Measurements from ENCODE around the gene MRTFA.

Gene MRTFA

DNA sequence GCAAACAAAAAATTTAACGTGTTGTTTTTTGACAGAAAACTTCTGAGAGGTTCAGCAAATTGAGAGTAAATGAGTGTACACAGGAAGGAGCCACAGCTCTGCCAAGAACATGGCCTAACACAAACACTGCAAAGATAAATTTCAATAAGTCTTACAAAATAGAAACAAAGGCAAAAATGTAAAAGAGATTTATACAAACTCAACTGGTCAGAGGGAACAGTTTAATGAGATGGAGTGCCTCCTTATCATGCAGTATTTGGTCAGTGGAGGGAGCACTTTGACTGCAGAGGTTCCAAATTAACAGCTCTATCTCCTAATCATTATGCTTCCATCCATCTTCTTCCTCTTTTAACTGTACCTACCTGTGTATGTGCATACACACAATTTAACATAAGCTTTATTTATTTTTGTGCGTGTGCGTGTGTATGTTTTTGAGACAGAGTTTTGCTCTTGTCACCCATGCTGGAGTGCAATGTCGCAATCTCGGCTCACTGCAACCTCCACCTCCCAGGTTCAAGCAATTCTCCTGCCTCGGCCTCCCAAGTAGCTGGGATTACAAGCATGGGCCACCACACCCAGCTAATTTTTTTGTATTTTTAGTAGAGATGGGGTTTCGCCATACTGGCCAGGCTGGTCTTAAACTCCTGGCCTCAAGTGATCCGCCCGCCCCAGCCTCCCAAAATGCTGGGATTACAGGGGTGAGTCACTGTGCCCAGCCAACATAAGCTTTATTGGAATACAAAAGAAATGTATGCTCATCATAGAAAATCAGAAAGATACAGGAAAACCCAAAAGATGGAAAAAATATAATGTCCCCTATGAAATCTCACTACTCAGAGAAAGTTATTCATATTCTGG, 111.9 kb downstream of the MRTFA start:
- TF ChIP-seq, protein P1, sequence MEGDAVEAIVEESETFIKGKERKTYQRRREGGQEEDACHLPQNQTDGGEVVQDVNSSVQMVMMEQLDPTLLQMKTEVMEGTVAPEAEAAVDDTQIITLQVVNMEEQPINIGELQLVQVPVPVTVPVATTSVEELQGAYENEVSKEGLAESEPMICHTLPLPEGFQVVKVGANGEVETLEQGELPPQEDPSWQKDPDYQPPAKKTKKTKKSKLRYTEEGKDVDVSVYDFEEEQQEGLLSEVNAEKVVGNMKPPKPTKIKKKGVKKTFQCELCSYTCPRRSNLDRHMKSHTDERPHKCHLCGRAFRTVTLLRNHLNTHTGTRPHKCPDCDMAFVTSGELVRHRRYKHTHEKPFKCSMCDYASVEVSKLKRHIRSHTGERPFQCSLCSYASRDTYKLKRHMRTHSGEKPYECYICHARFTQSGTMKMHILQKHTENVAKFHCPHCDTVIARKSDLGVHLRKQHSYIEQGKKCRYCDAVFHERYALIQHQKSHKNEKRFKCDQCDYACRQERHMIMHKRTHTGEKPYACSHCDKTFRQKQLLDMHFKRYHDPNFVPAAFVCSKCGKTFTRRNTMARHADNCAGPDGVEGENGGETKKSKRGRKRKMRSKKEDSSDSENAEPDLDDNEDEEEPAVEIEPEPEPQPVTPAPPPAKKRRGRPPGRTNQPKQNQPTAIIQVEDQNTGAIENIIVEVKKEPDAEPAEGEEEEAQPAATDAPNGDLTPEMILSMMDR (IDR thresholded peaks at IDR 0.05): no peak
- H3K27ac ChIP-seq: no peak overlapping the region
- no peaks in the 10 kb centered on the region for H3K79me2 ChIP-seq
- no peak overlapping the region for H3K9ac ChIP-seq
- H2AFZ ChIP-seq: no peak overlapping the region
- H3K9me3 ChIP-seq (ENCODE audit: control insufficient read depth, low read length): no peaks in the 10 kb centered on the region
- H3K4me2 ChIP-seq (ENCODE audit: low read length): no peak overlapping the region
- no peaks in the 10 kb centered on the region for H3K36me3 ChIP-seq (ENCODE audit: control insufficient read depth, insufficient read depth, low read length)
- H3K4me3 ChIP-seq (ENCODE audit: low read depth, low read length): no peak overlapping the region
- no peaks in the 10 kb centered on the region for H3K4me1 ChIP-seq
- H3K27me3 ChIP-seq (ENCODE audit: control insufficient read depth, insufficient read depth, low read length): no peaks in the 10 kb centered on the region

DNA sequence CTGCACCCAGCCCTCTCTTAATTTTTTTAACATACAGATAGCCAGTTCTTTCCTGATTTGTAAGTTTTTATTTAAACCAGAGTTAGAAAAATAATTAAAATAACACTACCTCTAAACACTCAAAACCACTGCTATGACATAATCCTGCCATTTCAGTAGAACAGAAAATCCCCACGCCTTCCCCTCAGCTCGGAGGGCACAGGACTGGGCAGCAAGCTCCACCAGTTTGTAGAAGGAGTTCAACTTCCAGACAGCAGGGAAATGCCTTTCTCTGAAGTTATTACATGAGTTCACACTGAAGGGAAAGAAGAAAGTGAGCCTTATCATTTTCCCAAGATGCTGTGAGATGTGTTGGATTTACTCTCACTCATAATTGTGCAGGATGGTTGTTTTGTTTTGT, 114.4 kb downstream of the MRTFA start:
- no peaks in the 10 kb centered on the region for H3K36me3 ChIP-seq (ENCODE audit: control insufficient read depth, insufficient read depth, low read length)
- TF ChIP-seq, protein P1 (IDR thresholded peaks at IDR 0.05): no peak
- no peaks in the 10 kb centered on the region for H3K27me3 ChIP-seq (ENCODE audit: control insufficient read depth, insufficient read depth, low read length)
- no peak overlapping the region for H3K4me2 ChIP-seq (ENCODE audit: low read length)
- H3K9ac ChIP-seq: no peak overlapping the region
- no peak overlapping the region for H3K27ac ChIP-seq
- H3K9me3 ChIP-seq (ENCODE audit: control insufficient read depth, low read length): no peaks in the 10 kb centered on the region
- no peaks in the 10 kb centered on the region for H3K4me1 ChIP-seq
- no peak overlapping the region for H3K4me3 ChIP-seq (ENCODE audit: low read depth, low read length)
- no peaks in the 10 kb centered on the region for H3K79me2 ChIP-seq
- H2AFZ ChIP-seq: no peak overlapping the region

DNA sequence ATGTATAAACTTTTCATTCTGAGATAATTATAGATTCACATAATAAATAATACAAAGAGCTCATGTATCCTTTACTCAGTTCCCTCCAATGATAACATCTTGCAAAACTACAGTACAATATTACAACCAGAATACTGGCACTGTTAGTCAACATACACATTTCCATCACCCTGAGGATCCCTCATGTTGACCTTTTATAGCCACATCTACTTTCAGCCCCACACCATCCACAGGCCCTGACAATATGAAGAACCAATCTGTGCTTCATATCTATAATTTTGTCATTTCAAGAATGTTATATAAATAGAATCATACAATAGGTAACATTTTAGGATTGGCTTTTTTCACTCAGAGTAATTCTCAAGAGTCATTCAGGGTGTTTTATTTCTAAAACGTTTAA, 115.5 kb downstream of the MRTFA start:
- TF ChIP-seq, protein P1 (IDR thresholded peaks at IDR 0.05): no peak
- Histone ChIP-seq H2AFZ (no peak overlapping the region), H3K27ac (no peak overlapping the region)

DNA sequence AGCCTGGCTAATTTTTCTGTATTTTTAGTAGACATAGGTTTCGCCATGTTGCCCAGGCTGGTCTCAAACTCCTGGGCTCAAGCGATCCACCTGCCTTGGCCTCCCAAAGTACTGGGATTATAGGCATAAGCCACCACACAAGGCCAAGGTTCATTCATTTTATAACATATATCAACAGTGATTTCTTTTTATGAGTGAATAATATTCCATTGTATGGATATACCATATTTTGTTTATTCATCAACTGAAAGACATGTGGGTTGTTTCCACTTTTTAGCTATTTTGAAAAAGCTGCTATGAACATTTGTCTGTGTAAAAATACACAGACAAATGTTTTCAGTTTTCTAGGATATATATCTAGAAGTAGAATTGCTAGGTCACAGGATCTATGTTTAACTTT, 116.0 kb downstream of the MRTFA start:
- Histone ChIP-seq H3K27ac (no peak overlapping the region), H3K9me3 (ENCODE audit: control insufficient read depth, low read length) (no peaks in the 10 kb centered on the region), H3K36me3 (ENCODE audit: control insufficient read depth, insufficient read depth, low read length) (no peaks in the 10 kb centered on the region), H3K4me2 (ENCODE audit: low read length) (no peak overlapping the region), H3K9ac (no peak overlapping the region), H3K27me3 (ENCODE audit: control insufficient read depth, insufficient read depth, low read length) (no peaks in the 10 kb centered on the region), H3K4me1 (no peaks in the 10 kb centered on the region), H3K4me3 (ENCODE audit: low read depth, low read length) (no peak overlapping the region), H2AFZ (no peak overlapping the region), H3K79me2 (no peaks in the 10 kb centered on the region)
- TF ChIP-seq, protein P1 (IDR thresholded peaks at IDR 0.05): no peak

More for the DNA sequence above, 115.5 kb downstream of the MRTFA start:
- no peaks in the 10 kb centered on the region for H3K27me3 ChIP-seq (ENCODE audit: control insufficient read depth, insufficient read depth, low read length)
- H3K36me3 ChIP-seq (ENCODE audit: control insufficient read depth, insufficient read depth, low read length): no peaks in the 10 kb centered on the region
- H3K9me3 ChIP-seq (ENCODE audit: control insufficient read depth, low read length): no peaks in the 10 kb centered on the region
- H3K4me1 ChIP-seq: no peaks in the 10 kb centered on the region
- no peak overlapping the region for H3K4me3 ChIP-seq (ENCODE audit: low read depth, low read length)
- no peak overlapping the region for H3K4me2 ChIP-seq (ENCODE audit: low read length)
- H3K9ac ChIP-seq: no peak overlapping the region
- no peaks in the 10 kb centered on the region for H3K79me2 ChIP-seq

DNA sequence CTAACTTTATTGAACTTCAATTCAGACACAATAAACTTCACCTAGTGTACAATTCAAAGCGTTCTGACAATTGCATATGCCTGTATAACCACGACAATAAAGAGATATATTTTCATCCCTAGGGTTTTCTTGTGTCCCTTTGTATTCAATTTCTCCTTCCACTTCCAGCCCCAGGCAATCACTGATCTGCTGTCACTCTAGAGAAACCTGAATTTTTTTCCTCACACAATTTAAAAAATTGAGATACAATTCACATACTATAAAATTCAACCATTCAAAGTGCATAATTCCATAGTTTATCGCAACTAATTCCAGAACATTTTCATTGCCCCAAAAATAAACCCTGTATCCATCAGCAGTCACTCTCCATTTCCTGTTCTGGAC, 116.6 kb downstream of the MRTFA start:
- Histone ChIP-seq H3K9ac (no peak overlapping the region), H3K27ac (no peak overlapping the region), H2AFZ (no peak overlapping the region), H3K4me2 (ENCODE audit: low read length) (no peak overlapping the region), H3K4me1 (no peaks in the 10 kb centered on the region), H3K36me3 (ENCODE audit: control insufficient read depth, insufficient read depth, low read length) (no peaks in the 10 kb centered on the region), H3K79me2 (no peaks in the 10 kb centered on the region), H3K9me3 (ENCODE audit: control insufficient read depth, low read length) (no peaks in the 10 kb centered on the region), H3K4me3 (ENCODE audit: low read depth, low read length) (no peak overlapping the region), H3K27me3 (ENCODE audit: control insufficient read depth, insufficient read depth, low read length) (no peaks in the 10 kb centered on the region)
- TF ChIP-seq, protein P1 (IDR thresholded peaks at IDR 0.05): no peak

All from parathyroid adenoma (tissue), 2 donors.